GM18858 (cell line): ENCODE data around the gene ARHGEF25.
"Not testable (repeated sequence)": the region's sequence is repeated elsewhere in the genome, so short reads cannot be mapped to it uniquely, and the experiment has no call there.

Source experiments
- ATAC-seq: cut with Tn5 transposase; IDR thresholded peaks from one replicate; pipeline ENCODE4 v1.9.1; 2021; ENCODE audit not compliant: unreplicated experiment

ARHGEF25 gene

DNA sequence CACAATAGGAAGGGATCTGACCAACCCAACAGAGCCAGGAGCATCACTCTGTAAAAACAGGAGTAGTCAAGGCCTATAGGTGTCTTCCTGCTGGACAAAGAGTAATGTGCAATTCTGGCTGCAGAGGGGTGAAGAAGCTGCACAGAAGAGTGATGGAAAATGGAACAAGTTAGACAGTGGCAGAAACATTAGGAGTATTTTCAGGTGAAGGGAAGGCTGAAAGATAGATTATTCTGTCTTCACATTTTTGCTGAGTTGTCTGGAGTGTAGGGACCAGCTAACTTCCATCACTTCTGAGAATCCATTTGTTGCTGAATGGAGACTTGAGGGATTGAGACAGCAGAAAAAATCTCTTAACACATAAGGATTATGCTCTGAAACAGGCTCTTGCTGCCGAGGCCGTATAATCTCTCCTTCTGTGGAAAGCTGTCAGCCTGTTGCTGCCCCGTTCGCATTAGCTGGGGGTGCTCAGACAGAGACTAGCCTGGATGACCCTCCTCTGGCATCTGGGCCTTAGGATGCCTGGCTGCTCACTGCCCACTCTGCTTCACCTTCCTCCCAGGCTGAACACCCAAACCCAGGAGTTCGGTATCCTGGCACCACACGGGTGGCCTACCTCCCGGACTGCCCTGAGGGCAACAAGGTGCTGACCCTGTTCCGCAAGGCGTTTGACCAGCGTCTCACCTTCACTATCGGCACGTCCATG is 3.1 kb upstream of the ARHGEF25 start:
- no peak for ATAC-seq

DNA sequence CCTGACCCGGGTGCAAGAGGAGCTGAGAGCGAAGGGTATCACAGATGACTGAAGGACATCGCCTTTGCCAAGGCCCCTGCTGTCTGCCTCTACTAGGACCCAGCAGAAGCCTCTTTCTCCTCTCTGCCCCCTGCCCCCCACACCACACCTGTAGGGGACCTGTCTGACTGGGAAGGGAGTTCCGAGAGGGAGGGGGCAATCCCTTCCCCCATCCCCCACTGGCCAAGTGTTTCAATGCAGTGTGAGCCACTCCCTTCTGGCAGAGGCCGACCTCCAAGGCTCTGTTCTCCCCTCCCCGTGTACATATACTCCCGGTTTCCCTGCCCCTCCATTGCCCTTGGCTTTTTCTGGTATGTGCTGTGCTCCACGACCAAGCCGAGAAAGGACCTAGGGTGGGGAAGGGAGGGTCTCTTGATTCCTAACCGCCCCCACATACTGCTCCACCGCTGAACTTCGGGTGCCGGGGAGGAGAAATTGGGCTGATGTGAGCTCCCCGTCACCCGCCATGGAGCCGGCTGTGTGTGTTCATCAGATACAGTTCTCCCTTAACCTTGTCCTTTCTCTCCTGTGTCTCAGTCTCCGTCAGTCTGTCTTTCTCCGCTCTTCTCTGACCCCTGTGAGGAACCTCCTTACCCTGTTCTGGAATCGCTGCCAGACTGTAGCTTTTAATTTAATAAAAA is 2.0 kb upstream of the ARHGEF25 start:
- no peak for ATAC-seq

DNA sequence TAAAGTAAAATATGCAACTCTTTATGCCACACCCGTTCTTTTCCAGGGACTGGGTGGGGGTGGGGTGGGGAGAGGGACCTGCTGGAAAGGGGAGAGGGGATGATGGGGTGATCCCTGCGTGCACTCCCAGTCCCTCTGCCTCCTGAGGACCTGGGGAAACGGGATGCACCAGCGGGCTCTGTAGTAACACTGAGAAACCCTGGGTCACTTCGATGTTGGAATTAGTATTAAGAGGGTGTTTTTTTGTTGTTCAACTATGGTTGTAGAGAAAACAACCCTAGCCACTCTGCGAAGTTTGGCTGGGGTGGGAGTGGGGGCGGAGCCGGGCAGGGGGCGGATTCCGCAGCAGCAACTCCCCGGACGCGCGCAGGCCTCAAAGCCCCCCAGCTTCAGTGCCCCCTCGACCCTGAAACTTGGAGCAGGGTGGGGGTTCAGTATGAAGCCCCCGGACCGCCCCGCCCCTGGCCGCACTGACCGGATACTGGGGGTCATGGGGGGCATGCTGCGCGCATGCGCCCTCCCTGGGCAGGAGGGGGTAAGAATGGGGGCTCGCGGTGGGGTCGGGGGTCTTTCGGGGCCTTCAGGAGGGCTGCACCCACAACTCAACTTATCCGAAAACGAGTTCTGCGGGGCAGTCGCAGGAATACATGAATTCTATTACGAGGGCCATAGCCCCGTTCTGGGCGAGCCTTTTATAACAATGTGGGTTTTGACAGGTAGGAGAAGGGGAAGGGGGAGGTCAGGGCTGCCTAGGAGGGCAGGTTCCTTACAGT is 1.3 kb upstream of the ARHGEF25 start:
- ATAC-seq: no peak

DNA sequence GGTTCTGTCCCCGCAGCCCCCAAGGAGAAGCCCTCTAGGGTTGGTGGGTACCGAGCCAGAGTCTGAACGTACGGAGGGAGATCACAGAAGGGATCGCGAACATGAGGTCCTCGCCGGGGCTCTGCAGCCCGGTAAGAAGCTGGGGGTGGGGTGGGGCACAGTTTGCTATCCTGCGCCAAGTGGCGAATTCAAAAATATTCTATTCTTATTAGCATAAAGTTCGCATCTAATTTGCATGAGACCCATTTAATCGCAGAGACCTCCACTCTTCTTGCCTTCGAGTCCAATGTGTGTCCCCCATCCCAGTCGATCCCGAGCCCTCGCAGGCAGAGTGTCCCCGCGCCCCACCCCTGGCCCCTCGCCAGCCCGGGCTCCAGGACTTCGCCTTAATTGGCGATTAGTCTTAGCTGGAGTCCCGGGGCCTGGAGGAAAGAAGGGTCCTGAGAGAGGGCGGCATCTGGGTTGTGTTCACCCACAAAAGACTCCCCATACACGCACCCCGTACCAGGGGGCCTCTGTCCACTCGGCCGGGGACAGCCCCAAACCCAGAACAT is 604 bp upstream of the ARHGEF25 start:
- no peak for ATAC-seq

DNA sequence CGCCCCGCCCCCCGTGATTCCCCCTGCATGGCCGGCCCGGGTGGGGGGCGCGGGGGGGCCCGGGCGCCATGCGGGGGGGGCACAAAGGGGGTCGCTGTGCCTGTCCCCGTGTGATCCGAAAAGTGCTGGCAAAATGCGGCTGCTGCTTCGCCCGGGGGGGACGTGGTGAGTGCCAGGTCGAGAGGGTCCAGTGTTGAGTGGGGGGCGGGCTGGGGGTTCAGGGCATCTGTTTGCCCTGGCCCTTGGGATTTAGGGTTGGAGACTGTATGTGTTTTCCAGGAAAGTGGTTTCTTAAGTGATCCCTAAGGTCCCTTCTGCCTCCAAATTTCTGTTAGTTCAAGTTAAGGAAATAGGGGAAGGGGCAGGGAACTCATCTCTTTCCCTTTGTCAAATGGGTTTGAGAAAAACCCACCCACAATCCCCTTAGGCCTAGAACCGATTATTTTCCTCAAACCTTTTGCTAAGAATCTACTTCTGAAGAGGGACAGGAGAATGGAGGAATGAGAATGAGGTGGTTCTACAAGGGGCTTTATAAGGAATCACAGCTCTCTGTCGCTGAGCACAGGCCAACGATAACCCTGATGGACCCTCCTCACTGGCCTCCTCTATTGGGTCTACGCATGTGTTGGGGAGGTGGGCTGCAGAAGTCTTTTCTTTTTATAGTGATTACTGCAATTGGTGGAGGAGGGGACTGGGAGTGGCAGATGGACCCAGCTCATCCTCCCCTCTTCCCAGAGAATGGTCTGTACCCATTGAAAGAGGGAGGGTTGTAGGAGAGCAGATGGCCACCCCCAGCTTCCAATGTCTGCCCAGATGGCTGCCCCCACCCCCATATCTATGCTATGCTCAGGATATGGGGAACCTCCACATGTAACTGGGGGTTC is 834 bp downstream of the ARHGEF25 start:
- no peak for ATAC-seq

DNA sequence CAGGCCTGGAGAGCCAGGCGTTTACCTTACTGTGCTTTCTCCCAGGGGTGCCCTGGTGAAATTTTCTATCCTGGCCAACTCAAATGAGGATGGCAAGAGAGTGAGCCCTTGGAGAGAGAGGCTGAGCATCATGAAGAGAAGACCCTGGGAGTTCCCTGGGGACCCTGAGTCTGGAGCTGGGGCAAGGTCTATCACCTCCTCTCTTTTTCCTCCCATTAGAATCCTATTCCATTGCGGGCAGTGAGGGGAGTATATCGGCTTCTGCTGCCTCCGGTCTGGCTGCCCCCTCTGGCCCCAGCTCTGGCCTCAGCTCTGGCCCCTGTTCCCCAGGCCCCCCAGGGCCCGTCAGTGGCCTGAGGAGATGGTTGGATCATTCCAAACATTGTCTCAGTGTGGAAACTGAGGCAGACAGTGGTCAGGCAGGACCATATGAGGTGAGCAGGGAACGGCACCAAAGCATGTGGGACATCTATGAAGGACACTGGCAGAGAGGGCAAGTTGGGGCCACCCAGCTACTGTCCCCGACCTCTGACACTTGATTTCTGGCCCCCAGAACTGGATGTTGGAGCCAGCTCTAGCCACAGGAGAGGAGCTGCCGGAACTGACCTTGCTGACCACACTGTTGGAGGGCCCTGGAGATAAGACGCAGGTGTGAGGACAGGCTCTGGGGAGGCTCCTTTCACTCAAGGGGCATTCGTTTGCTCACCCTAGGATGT is 1.6 kb downstream of the ARHGEF25 start:
- ATAC-seq: no peak

DNA sequence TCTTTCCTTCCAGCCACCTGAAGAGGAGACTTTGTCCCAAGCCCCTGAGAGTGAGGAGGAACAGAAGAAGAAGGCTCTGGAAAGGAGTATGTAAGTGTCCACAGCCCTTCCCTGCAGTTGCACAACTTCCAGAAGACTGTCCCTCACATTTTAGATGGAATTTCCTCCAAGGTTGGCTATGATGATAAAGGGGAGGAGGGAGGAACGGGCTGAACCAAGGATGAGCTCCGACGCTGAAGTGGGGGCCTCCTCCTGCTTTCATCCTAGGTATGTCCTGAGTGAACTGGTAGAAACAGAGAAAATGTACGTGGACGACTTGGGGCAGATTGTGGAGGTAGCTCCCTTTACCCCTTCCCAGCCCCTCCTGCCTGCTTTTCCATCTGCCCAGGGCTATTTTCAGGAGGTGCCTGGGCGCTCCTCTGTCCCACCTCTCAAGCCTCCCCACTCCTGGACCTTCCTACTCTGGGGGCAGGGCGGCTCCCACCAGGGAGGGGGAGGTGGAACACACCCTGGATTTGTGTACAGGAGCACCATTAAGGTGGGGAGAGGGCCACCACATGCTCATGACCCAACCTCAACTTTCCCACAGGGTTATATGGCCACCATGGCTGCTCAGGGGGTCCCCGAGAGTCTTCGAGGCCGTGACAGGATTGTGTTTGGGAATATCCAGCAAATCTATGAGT is 2.3 kb downstream of the ARHGEF25 start:
- ATAC-seq: no peak

DNA sequence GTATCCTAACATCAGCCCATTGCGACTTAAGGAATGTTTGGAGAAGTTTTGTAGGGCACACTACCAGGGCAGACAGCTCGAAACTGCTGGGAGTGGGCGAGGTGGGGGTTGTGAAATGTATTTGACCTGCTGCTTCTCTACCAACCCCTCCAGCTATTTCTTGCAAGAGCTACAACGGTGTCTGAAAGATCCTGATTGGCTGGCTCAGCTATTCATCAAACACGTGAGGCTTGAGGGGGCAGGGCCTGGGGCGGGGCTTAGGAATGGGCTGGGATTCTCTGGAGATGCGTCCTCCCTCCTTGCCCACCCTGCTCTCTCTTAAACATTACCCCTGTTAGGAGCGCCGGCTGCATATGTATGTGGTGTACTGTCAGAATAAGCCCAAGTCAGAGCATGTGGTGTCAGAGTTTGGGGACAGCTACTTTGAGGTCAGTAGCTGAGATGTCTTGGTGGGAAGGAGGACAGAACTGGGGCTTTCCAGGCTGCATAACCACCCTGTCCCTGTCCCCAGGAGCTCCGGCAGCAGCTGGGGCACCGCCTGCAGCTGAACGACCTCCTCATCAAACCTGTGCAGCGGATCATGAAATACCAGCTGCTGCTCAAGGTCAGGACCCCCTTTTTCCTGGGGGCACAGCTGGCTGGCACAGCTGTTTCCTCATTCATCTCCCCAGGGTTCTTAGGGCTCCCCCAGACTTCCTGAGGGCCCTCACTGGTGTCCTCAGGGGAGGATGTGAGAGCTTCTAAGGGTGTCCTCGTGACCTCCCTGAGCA is 3.1 kb downstream of the ARHGEF25 start:
- peak; percentile 44 for ATAC-seq

DNA sequence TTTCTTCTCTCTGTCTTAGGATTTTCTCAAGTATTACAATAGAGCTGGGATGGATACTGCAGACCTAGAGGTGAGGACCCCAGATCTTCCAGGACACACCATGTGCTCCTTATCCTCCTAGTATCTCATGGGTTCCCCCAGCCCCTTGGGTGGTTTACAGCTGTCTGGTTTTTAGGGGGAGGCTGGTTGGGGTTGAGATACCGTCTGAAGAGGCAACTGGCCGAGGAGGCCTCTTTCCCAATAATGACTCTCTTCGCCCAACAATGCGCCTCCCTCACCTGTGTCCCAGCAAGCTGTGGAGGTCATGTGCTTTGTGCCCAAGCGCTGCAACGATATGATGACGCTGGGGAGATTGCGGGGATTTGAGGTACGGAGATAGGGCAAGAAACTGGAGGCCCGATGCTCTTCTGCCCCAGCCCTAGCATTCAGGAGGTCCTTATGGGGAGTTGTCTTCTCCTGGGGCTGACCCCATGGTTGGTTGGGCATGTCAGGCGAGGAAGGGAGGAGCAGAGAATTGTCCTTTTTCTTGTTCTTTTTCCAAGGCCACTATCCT is 3.8 kb downstream of the ARHGEF25 start:
- ATAC-seq: no peak

DNA sequence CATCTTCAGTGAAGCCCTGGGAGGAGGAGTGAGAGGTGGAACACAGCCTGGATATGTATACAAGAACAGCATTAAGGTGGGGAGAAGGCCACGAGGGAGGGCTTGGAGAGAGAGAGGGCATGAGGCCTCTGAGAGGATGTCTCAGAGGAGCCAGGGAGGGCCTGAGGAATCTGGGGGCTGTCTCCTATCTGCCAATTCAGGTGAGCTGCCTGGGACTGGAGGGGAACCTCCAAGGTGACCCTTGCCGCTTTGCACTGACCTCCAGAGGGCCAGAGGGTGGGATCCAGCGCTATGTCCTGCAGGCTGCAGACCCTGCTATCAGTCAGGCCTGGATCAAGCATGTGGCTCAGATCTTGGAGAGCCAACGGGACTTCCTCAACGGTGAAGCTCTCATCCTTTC is 4.4 kb downstream of the ARHGEF25 start:
- ATAC-seq: no peak

DNA sequence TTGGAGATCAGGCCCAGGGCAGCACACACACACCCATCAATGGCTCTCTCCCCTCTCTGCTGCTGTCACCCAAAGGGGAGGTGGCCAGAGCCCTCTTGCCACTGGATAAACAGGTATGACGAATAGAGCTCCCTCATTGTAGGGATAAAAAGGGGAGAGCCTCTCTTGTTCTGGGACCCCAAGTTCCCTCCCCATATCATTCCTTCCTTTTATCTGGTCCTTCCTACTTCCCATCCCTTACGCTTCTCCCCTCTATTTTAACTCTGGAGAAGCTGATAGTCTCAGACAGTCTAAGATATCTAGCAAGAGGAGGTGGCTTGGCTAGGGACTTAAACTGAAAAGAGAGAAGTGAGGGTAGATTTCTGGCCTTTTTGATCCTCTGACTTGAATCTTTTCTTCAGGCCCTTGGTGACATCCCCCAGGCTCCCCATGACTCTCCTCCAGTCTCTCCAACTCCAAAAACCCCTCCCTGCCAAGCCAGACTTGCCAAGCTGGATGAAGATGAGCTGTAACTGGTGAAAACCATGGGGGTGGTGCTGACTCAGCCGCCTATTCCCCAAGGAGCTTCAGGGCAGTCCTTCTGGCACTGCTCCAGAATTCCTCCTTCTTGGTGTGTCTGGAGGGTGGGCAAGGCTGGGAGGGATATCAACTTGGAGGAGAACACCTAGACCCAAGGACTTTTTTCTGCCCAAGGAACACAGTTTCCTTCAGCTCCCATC is 5.3 kb downstream of the ARHGEF25 start:
- ATAC-seq: no peak

DNA sequence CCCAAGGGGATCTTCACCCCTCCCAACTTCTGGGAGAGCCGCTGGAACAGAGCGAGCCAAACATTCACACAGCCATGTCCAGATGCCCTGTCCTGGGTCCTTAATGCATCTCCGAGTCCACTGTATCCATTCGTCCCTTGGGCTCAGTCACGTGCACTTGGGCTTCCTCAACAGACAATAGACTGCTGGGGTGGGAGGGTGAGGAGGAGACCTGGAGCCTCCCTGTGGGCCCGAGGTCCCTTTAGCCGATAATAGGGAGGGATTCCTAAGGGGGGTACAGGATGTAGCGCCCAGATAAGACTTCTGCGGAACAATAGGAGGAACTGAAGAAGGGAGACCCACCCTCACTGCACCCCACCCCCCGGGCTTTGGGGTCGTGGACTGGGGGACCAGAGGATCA is 6.7 kb downstream of the ARHGEF25 start:
- ATAC-seq: no peak

DNA sequence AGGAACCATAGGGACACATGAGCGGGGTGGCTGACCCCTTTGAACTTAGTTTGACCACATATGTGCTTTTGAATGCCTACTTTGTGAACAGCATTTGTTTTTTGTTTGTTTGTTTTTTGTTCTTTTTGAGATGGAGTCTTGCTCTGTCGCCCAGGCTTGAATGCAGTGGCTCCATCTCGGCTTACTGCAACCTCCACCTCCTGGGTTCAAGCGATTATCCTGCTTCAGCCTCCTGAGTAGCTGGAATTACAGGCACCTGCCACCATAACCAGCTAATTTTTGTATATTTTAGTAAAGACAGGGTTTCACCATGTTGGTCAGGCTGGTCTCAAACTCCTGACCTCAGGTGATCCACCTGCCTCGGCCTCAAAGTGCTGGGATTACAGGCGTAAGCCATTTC is 7.2 kb downstream of the ARHGEF25 start:
- not testable (repeated sequence) for ATAC-seq

DNA sequence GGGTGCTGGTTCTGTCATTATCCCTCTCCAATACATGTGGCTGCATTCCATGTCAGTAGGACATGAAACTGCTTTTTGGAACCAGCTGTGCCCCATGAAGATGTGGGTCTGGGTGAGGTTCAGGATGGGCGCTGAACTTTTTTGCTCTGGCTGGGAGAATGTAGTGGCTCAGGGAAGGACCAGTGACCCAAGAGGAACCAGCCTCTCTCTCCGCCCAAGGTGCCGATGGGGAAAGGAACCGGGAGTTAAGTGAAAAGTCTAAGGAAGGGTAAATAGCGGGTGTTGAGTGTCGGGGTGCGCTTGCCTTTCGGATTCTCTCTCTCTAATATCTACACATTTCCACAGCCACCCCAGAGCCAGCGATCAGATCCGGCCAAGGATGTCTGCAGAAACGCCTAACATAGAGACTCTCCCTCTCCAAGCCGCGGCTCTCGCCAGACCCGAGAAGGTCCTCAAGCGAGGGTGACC is 7.8 kb downstream of the ARHGEF25 start:
- ATAC-seq: no peak

DNA sequence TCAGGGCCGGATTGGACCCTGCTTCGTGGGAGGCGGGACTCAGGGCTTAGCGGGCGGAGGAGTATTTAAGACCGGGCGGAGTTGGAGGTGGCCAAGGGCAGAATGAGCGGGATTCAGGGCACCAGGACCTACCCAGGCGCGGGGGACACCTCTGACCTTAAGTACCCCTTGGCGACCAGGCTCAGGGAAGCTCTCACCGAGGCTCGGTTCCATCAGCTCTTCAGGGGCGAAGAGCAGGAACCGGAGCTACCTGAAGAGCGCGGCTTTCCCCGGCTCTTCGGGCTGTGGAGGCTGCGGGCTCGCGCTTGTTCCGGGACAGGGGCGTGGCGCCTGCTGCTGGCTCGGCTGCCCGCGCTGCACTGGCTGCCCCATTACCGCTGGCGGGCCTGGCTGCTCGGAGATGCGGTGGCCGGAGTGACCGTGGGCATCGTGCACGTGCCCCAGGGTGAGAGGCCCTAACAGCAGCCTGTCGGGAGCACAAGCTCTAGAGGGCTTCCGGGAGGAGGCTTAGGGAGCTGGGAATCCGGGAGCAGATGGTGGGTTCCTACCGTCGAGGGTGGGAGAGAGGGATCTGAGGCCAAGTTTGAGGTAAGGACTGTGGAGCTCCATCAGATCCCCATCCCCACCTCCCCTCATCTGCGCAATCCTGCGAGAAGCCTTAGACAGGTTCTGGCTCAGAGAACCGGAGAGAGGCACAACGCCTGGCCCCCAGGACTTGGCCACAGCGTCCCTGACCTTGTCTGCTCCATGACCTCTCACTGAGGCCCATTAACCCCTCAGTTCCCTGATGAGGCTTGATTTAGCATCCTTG is 8.4 kb downstream of the ARHGEF25 start:
- ATAC-seq: no peak

DNA sequence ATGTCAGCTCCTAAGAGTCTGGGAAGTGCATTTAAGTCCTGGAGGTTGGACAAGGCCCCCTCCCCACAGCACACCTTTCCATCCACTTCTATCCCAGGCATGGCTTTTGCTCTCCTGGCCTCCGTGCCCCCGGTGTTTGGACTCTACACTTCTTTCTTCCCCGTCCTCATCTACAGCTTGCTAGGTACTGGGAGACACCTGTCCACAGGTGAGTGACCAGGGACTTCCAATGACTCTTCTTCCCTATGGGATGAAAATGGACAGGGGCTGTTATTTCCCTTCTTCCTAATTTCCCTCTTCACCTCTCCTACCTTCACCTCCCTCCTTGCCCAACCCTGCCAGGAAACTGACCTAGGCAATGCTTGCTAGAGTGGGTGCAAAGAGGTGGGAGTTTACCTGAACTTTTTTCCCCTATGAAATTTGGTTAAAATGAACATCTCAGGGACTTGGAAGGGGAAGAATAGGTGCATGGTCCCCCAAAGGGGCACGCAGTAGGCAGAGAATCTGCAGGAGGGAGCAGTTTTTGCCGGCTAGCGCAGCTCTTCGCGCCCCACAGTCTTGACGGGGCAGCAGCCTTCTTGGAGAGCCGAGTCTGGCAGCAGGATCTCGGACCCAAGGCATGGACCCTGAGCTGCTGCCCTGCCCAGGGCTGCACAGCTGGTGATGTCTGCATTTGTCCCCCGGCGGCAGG is 9.2 kb downstream of the ARHGEF25 start:
- ATAC-seq: no peak
